Measurements from ENCODE around the gene ZFTA.
"Not testable (repeated sequence)": the region's sequence is repeated elsewhere in the genome, so short reads cannot be mapped to it uniquely, and the experiment has no call there.

ZFTA gene

GRCh38 chr11:63768237-63769041 lies at the start of gene ZFTA:
Gene ZFTA, minus strand, starts transcription at chr11:63768775. Its CDS starts 153 bp downstream, at chr11:63768622.
- peak; percentile 61 for DNase-seq

- DNase-seq, result no peak
Measured at GRCh38 chr11:63817758-63818498, 49.4 kb upstream of the ZFTA start.

- no peak for DNase-seq
Measured at GRCh38 chr11:63816732-63817131, 48.2 kb upstream of the ZFTA start.

- no peak for DNase-seq
Measured at GRCh38 chr11:63816166-63816565, 47.6 kb upstream of the ZFTA start.

GRCh38 chr11:63814383-63814736 lies 45.8 kb upstream of the ZFTA start:
- DNase-seq, result no peak

GRCh38 chr11:63813563-63814382 lies 45.2 kb upstream of the ZFTA start:
- DNase-seq, result peak; percentile 63

GRCh38 chr11:63813035-63813562 lies 44.5 kb upstream of the ZFTA start, which contains the start of gene SPINDOC:
Gene SPINDOC, plus strand, starts transcription at chr11:63813456. Its CDS starts 231 bp downstream, at chr11:63813687.
- peak; percentile 82 for DNase-seq

GRCh38 chr11:63811522-63811921 lies 42.9 kb upstream of the ZFTA start:
- DNase-seq, result no peak

- DNase-seq, result not testable (repeated sequence)
Measured at GRCh38 chr11:63810383-63810782, 41.8 kb upstream of the ZFTA start.

GRCh38 chr11:63805844-63806415 lies 37.4 kb upstream of the ZFTA start:
- DNase-seq, result no peak

- DNase-seq, result no peak
Measured at GRCh38 chr11:63804259-63804658, 35.7 kb upstream of the ZFTA start.

- DNase-seq, result no peak
Measured at GRCh38 chr11:63802637-63803414, 34.3 kb upstream of the ZFTA start.

- DNase-seq, result no peak
Measured at GRCh38 chr11:63800921-63801320, 32.3 kb upstream of the ZFTA start.

GRCh38 chr11:63795066-63795465 lies 26.5 kb upstream of the ZFTA start:
- DNase-seq, result no peak

- DNase-seq, result no peak
Measured at GRCh38 chr11:63793161-63793560, 24.6 kb upstream of the ZFTA start.

GRCh38 chr11:63791495-63792167 lies 23.1 kb upstream of the ZFTA start:
- no peak for DNase-seq

- DNase-seq, result no peak
Measured at GRCh38 chr11:63785823-63786222, 17.2 kb upstream of the ZFTA start.

GRCh38 chr11:63783925-63784592 lies 15.5 kb upstream of the ZFTA start:
- DNase-seq, result no peak

- DNase-seq, result no peak
Measured at GRCh38 chr11:63782749-63783148, 14.2 kb upstream of the ZFTA start.

- no peak for DNase-seq
Measured at GRCh38 chr11:63779039-63779438, 10.5 kb upstream of the ZFTA start.

- DNase-seq, result no peak
Measured at GRCh38 chr11:63775191-63775590, 6.6 kb upstream of the ZFTA start.
